Lung (tissue), 12 donors: ENCODE results near the gene TMPRSS11B. TPM values are rescaled to one million over a fixed set of nuclear protein-coding genes. Genes with fewer than 3 reads are reported as not detected.

Experiments used
- ATAC-seq: fragments of 200-7000 bp; cut with Tn5 transposase; one replicate; pipeline ENCODE4 v1.9.1; 2020; ENCODE audit warnings: moderate number of reproducible peaks; ENCODE audit not compliant: insufficient read depth, low FRiP score
- DNase-seq, 3 donors: peaks; one replicate each; pipeline ENCODE4 v3.0.0-alpha.2; 2013 to 2017
- H3K27ac ChIP-seq, 2 donors: one replicate each; pipeline ENCODE4 v1.5.1; 2013; ENCODE audit warnings: mild to moderate bottlenecking in 2 of 2, moderate library complexity in 2 of 2, control low read depth in 1 of 2, inconsistent platforms in 1 of 2, low read depth in 1 of 2, low read length in 1 of 2
- H3K27me3 ChIP-seq, 3 donors: one replicate each; pipeline ENCODE4 v1.5.1; 2013; ENCODE audit warnings: low read length in 2 of 3; ENCODE audit not compliant: control insufficient read depth in 3 of 3, insufficient read depth in 3 of 3
- H3K36me3 ChIP-seq, 4 donors: one replicate each; pipeline ENCODE4 v1.5.1; 2013; ENCODE audit warnings: low read length in 4 of 4, mild to moderate bottlenecking in 1 of 4, moderate library complexity in 1 of 4; ENCODE audit not compliant: control insufficient read depth in 4 of 4, insufficient read depth in 4 of 4
- H3K4me1 ChIP-seq, 5 donors: one replicate each; pipeline ENCODE4 v1.5.1; 2013; ENCODE audit warnings: low read length in 5 of 5, mild to moderate bottlenecking in 2 of 5, moderate library complexity in 1 of 5; ENCODE audit not compliant: control insufficient read depth in 5 of 5, insufficient read depth in 5 of 5
- H3K4me3 ChIP-seq: one replicate; pipeline ENCODE4 v1.5.1; 2013; ENCODE audit warnings: mild to moderate bottlenecking, control low read depth, moderate library complexity
- H3K9ac ChIP-seq, 2 donors: one replicate each; pipeline ENCODE4 v1.5.1; 2013; ENCODE audit warnings: low read length in 2 of 2, control low read depth in 1 of 2; ENCODE audit not compliant: insufficient read depth in 1 of 2
- H3K9me3 ChIP-seq, 4 donors: one replicate each; pipeline ENCODE4 v1.5.1; 2013; ENCODE audit warnings: low read length in 3 of 4, mild to moderate bottlenecking in 1 of 4, moderate library complexity in 1 of 4; ENCODE audit not compliant: control insufficient read depth in 4 of 4, insufficient read depth in 3 of 4
- CTCF ChIP-seq: IDR thresholded peaks from 2 replicates; pipeline ENCODE4 v1.5.1; 2012; ENCODE audit warnings: mild to moderate bottlenecking; ENCODE audit errors: control extremely low read depth, extremely low read depth
- WGBS, 2 donors: extraction: QIAGEN DNeasy Blood & Tissue Kit; methylation state at CpG; one replicate each; pipeline ENCODE4 v1.1.7; 2013; 5-methylcytosine and 5-hydroxymethylcytosine counted together
- polyA plus RNA-seq, 2 donors: library from polyadenylated mRNA; stranded (reverse); fragments of 200-250 nt; gene quantifications; one replicate each; pipeline ENCODE4 v1.2.1, GENCODE V29; 2013
- total RNA-seq, 2 donors: library from RNA; depleted of rRNA in 1 of 2; stranded (reverse); fragments of >200 nt in 1 of 2; gene quantifications; one replicate each; pipeline ENCODE4 v1.2.1, GENCODE V29; 2014 to 2021
- donor health status: control.
- donor health status: control.
- donor health status: Bipolar disorder and iron deficiency.
- donor health status: healthy.
- donor health status: DM: yes; HTN: yes; CAD: no.

The TMPRSS11B gene
- total and polyA plus RNA-seq, 4 donors = 0.10 to 0.20 TPM; not detected in 2

- no peak for ATAC-seq
- Histone ChIP-seq H3K4me1 (no peaks in the 10 kb centered on the region), H3K9ac (no peak overlapping the region), H3K9me3 (peaks cover 0 to 5% (median 0%) of the 10 kb centered on the region in 4 donors), H3K4me3 (no peak overlapping the region), H3K27ac (no peak overlapping the region), H3K27me3 (no peaks in the 10 kb centered on the region), H3K36me3 (no peaks in the 10 kb centered on the region)
- TF ChIP-seq CTCF = no peak
- DNase-seq = no peak
- 85 to 91% methylated on average over 1 of the region's 1 CpG for WGBS, 2 donors
Observed at GRCh38 chr4:68193194-68193593, 52.3 kb downstream of the TMPRSS11B start.

GRCh38 chr4:68187145-68187544 lies 58.3 kb downstream of the TMPRSS11B start:
- no peak for ATAC-seq
- 85 to 91% methylated on average over 2 of the region's 2 CpGs for WGBS, 2 donors
- Histone ChIP-seq H3K4me3 (no peak overlapping the region), H3K27ac (no peak overlapping the region), H3K36me3 (no peaks in the 10 kb centered on the region), H3K4me1 (no peaks in the 10 kb centered on the region), H3K27me3 (no peaks in the 10 kb centered on the region), H3K9me3 (peaks cover 0 to 3% (median 0%) of the 10 kb centered on the region in 4 donors), H3K9ac (no peak overlapping the region)
- DNase-seq = no peak
- no peak for TF ChIP-seq CTCF

- Histone ChIP-seq H3K4me3 (no peak overlapping the region), H3K27me3 (no peaks in the 10 kb centered on the region), H3K27ac (no peak overlapping the region), H3K4me1 (no peaks in the 10 kb centered on the region), H3K36me3 (no peaks in the 10 kb centered on the region), H3K9me3 (peaks cover 0 to 3% (median 0%) of the 10 kb centered on the region in 4 donors), H3K9ac (no peak overlapping the region)
- no peak for TF ChIP-seq CTCF
- no peak for ATAC-seq
- DNase-seq = no peak
Observed at GRCh38 chr4:68184923-68185322, 60.6 kb downstream of the TMPRSS11B start.

GRCh38 chr4:68183417-68183816 lies 62.1 kb downstream of the TMPRSS11B start:
- H3K4me3 ChIP-seq = no peak overlapping the region
- ATAC-seq = no peak
- H3K9ac ChIP-seq = no peak overlapping the region
- H3K4me1 ChIP-seq = no peaks in the 10 kb centered on the region
- peaks cover 0 to 3% (median 0%) of the 10 kb centered on the region in 4 donors for H3K9me3 ChIP-seq
- no peak for TF ChIP-seq CTCF
- H3K27ac ChIP-seq = no peak overlapping the region
- no peaks in the 10 kb centered on the region for H3K27me3 ChIP-seq
- no peaks in the 10 kb centered on the region for H3K36me3 ChIP-seq
- DNase-seq = no peak
